Hepatocyte (in vitro differentiated cells): ENCODE data around the gene TEX35. TPM values are rescaled to one million over a fixed set of nuclear protein-coding genes. Genes with fewer than 3 reads are reported as not detected.

Experiments
- DNase-seq: peaks from one replicate; pipeline ENCODE4 v3.0.0-alpha.2; 2016; ENCODE audit warnings: low spot score
- H2AFZ ChIP-seq: fragments of 200-600 bp; sonication (generic); 2 replicates; pipeline ENCODE4 v1.6.0; 2016; ENCODE audit warnings: antibody characterized with exemption, mild to moderate bottlenecking
- H3K27ac ChIP-seq: fragments of 200-600 bp; sonication (generic); 2 replicates; pipeline ENCODE4 v1.5.1; 2016; ENCODE audit warnings: mild to moderate bottlenecking
- H3K27me3 ChIP-seq: fragments of 200-600 bp; sonication (generic); 2 replicates; pipeline ENCODE4 v1.6.1; 2016
- H3K36me3 ChIP-seq: fragments of 200-600 bp; sonication (generic); replicated peaks from 2 replicates; pipeline ENCODE4 v1.5.1; 2016; ENCODE audit warnings: low read depth; ENCODE audit not compliant: insufficient read depth
- H3K4me1 ChIP-seq: fragments of 200-600 bp; sonication (generic); 2 replicates; pipeline ENCODE4 v1.5.1; 2016; ENCODE audit warnings: mild to moderate bottlenecking, moderate library complexity; ENCODE audit not compliant: insufficient read depth
- H3K4me2 ChIP-seq: fragments of 200-600 bp; sonication (generic); 2 replicates; pipeline ENCODE4 v1.6.0; 2016
- H3K4me3 ChIP-seq: fragments of 200-600 bp; sonication (generic); 2 replicates; pipeline ENCODE4 v1.5.1; 2016; ENCODE audit warnings: mild to moderate bottlenecking
- H3K79me2 ChIP-seq: fragments of 200-600 bp; sonication (generic); 2 replicates; pipeline ENCODE4 v1.6.0; 2017; ENCODE audit warnings: mild to moderate bottlenecking
- H3K9me2 ChIP-seq: fragments of 200-600 bp; sonication (generic); replicated peaks from 2 replicates; pipeline ENCODE4 v1.6.0; 2017; ENCODE audit warnings: mild to moderate bottlenecking; ENCODE audit not compliant: insufficient read depth
- H3K9me3 ChIP-seq: fragments of 200-600 bp; sonication (generic); 2 replicates; pipeline ENCODE4 v1.5.1; 2016; ENCODE audit warnings: low read depth, mild to moderate bottlenecking
- H4K20me1 ChIP-seq: fragments of 200-600 bp; sonication (generic); 2 replicates; pipeline ENCODE4 v1.6.0; 2016; ENCODE audit warnings: mild to moderate bottlenecking; ENCODE audit not compliant: insufficient read depth, poor library complexity, severe bottlenecking
- CTCF ChIP-seq: fragments of 200-600 bp; sonication (generic); IDR thresholded peaks from 2 replicates; pipeline ENCODE4 v1.5.1; 2016; ENCODE audit warnings: antibody characterized with exemption, mild to moderate bottlenecking; ENCODE audit not compliant: poor library complexity
- EZH2 ChIP-seq: fragments of 200-600 bp; sonication (generic); IDR thresholded peaks from 2 replicates; pipeline ENCODE4 v1.6.1; 2016; ENCODE audit warnings: antibody characterized with exemption, mild to moderate bottlenecking, borderline replicate concordance
- EZH2phosphoT487 ChIP-seq: fragments of 200-600 bp; sonication (generic); IDR thresholded peaks from one replicate; pipeline ENCODE4 v1.6.1; 2018; ENCODE audit warnings: antibody characterized with exemption, mild to moderate bottlenecking, low read depth, moderate library complexity; ENCODE audit not compliant: unreplicated experiment, severe bottlenecking
- WGBS: methylation state at CpG from one replicate; pipeline ENCODE4 v1.1.6; 2016; ENCODE audit warnings: low lambda C conversion rate; ENCODE audit errors: missing lambda C conversion rate; 5-methylcytosine and 5-hydroxymethylcytosine counted together
- polyA plus RNA-seq: library from polyadenylated mRNA; unstranded; fragments of >200 nt; fragmentation: Nextera tagmentation; extraction: Ambion mirVana; gene quantifications from 2 replicates; pipeline ENCODE4 v1.2.1, GENCODE V29; 2016
- total RNA-seq: library from RNA; depleted of rRNA; stranded (reverse); fragments of >200 nt; gene quantifications from 2 replicates; pipeline ENCODE4 v1.2.3, GENCODE V29; 2014

The TEX35 gene
- total RNA-seq (not detected in 2 replicates), polyA plus RNA-seq (not detected in 2 replicates)

- no peaks in the 10 kb centered on the region for H3K27me3 ChIP-seq
- no peaks in the 10 kb centered on the region for H3K36me3 ChIP-seq
- H3K4me3 ChIP-seq = no peak within 1 kb of the TSS
- H3K9me3 ChIP-seq = no peaks in the 10 kb centered on the region
- H3K4me1 ChIP-seq = no peaks in the 10 kb centered on the region
- H3K27ac ChIP-seq = no peak within 1 kb of the TSS
- no peak for DNase-seq
- H2AFZ ChIP-seq = no peak within 1 kb of the TSS
- WGBS = 98% methylated on average over 19 of the region's 19 CpGs
- no peaks in the 10 kb centered on the region for H4K20me1 ChIP-seq
- H3K4me2 ChIP-seq = no peak within 1 kb of the TSS
- H3K9me2 ChIP-seq = no peaks in the 10 kb centered on the region
- no peaks in the 10 kb centered on the region for H3K79me2 ChIP-seq
- TF ChIP-seq CTCF (no peak), EZH2phosphoT487 (no peak), EZH2 (no peak)
Observed at GRCh38 chr1:178512566-178513277, at the start of gene TEX35. TSS of gene TEX35 (plus strand) at chr1:178513109. CDS start at chr1:178513189, 80 bp downstream.

- no peak for DNase-seq
- no peak overlapping the region for H3K27ac ChIP-seq
- H3K27me3 ChIP-seq = no peaks in the 10 kb centered on the region
- no peak for TF ChIP-seq EZH2
- TF ChIP-seq CTCF = no peak
- no peak for TF ChIP-seq EZH2phosphoT487
- no peaks in the 10 kb centered on the region for H3K36me3 ChIP-seq
- 89% methylated on average over 1 of the region's 1 CpG for WGBS
- H3K9me2 ChIP-seq = no peaks in the 10 kb centered on the region
- no peaks in the 10 kb centered on the region for H3K4me1 ChIP-seq
- no peaks in the 10 kb centered on the region for H3K79me2 ChIP-seq
- H2AFZ ChIP-seq = no peak overlapping the region
- H3K9me3 ChIP-seq = no peaks in the 10 kb centered on the region
- H3K4me3 ChIP-seq = no peak overlapping the region
- H3K4me2 ChIP-seq = no peak overlapping the region
- H4K20me1 ChIP-seq = no peaks in the 10 kb centered on the region
Observed at GRCh38 chr1:178464141-178464540, 48.8 kb upstream of the TEX35 start.

- H3K4me3 ChIP-seq = no peak overlapping the region
- no peak overlapping the region for H2AFZ ChIP-seq
- TF ChIP-seq EZH2phosphoT487 = no peak
- no peak for TF ChIP-seq EZH2
- TF ChIP-seq CTCF = no peak
Observed at GRCh38 chr1:178464566-178464965, 48.3 kb upstream of the TEX35 start.

GRCh38 chr1:178465011-178465410, 47.9 kb upstream of the TEX35 start:
- Histone ChIP-seq H3K9me3 (no peaks in the 10 kb centered on the region), H2AFZ (no peak overlapping the region), H3K79me2 (no peaks in the 10 kb centered on the region), H3K4me2 (no peak overlapping the region), H4K20me1 (no peaks in the 10 kb centered on the region), H3K4me1 (no peaks in the 10 kb centered on the region), H3K27me3 (no peaks in the 10 kb centered on the region), H3K9me2 (no peaks in the 10 kb centered on the region), H3K4me3 (no peak overlapping the region), H3K36me3 (no peaks in the 10 kb centered on the region), H3K27ac (no peak overlapping the region)
- no peak for TF ChIP-seq EZH2phosphoT487
- TF ChIP-seq CTCF = no peak
- TF ChIP-seq EZH2 = no peak
- DNase-seq = no peak

More at GRCh38 chr1:178464566-178464965, 48.3 kb upstream of the TEX35 start:
- H3K79me2 ChIP-seq = no peaks in the 10 kb centered on the region
- H3K9me3 ChIP-seq = no peaks in the 10 kb centered on the region
- H3K36me3 ChIP-seq = no peaks in the 10 kb centered on the region
- no peak overlapping the region for H3K27ac ChIP-seq
- H3K4me1 ChIP-seq = no peaks in the 10 kb centered on the region
- H3K27me3 ChIP-seq = no peaks in the 10 kb centered on the region
- DNase-seq = no peak
- no peaks in the 10 kb centered on the region for H3K9me2 ChIP-seq
- no peaks in the 10 kb centered on the region for H4K20me1 ChIP-seq
- no peak overlapping the region for H3K4me2 ChIP-seq
